Left colon (tissue), 2 donors: Measurements from ENCODE around the gene SERTAD1. TPM values are rescaled to one million over a fixed set of nuclear protein-coding genes. Genes with fewer than 3 reads are reported as not detected.
"Not testable (repeated sequence)": the region's sequence is repeated elsewhere in the genome, so short reads cannot be mapped to it uniquely, and the experiment has no call there.

ENCODE experiments used
- ATAC-seq: fragments of 200-7000 bp; cut with Tn5 transposase; one replicate; pipeline ENCODE4 v1.9.1; 2020; ENCODE audit warnings: mild to moderate bottlenecking, moderate library complexity
- DNase-seq, 2 donors: peaks; one replicate each; pipeline ENCODE4 v3.0.0-alpha.2; 2020
- intact Hi-C, 2 donors: fragments of 100-400 bp; cut with DNase I in 1 of 2; cut with micrococcal nuclease in 1 of 2; formaldehyde crosslinking; loops; one replicate each; pipeline versions ENCODE4 v1.11.2 to v1.14.0; 2022; cut with DNase I, micrococcal nuclease
- total RNA-seq, 2 donors: library from RNA; stranded (reverse); fragmentation: NEBNext Ultra II Directional; extraction: Animal tissue kit (Norgen Biotek cat#: 25700); gene quantifications; one replicate each; pipeline ENCODE4 v1.2.1, GENCODE V29; 2021
- donor health status: DM: no; HTN: no; CAD: no.
- donor health status: DM: yes; HTN: yes; CAD: no.

The SERTAD1 gene
- total RNA-seq, 2 donors from 2014 or later = 12.5 to 17.9 TPM

GRCh38 chr19:40457048-40457447 lies 31.3 kb upstream of the SERTAD1 start:
- DNase-seq (no peak), ATAC-seq (no peak)
- intact Hi-C loops = no loop called here

GRCh38 chr19:40453943-40454342 lies 28.2 kb upstream of the SERTAD1 start:
- intact Hi-C loops, ATAC-seq, DNase-seq: not testable (repeated sequence)

- no peak for DNase-seq
- ATAC-seq = no peak
- intact Hi-C loops = no loop called here
Observed at GRCh38 chr19:40453151-40453735, 27.5 kb upstream of the SERTAD1 start.

- ATAC-seq (no peak), DNase-seq (no peak)
- intact Hi-C loops = no loop called here
Observed at GRCh38 chr19:40452016-40452415, 26.2 kb upstream of the SERTAD1 start.

- DNase-seq (no peak), ATAC-seq (no peak)
- intact Hi-C loops = no loop called here
Observed at GRCh38 chr19:40450664-40451063, 24.9 kb upstream of the SERTAD1 start.

- DNase-seq (no peak), ATAC-seq (no peak)
- intact Hi-C loops = no loop called here
Observed at GRCh38 chr19:40449506-40449905, 23.7 kb upstream of the SERTAD1 start.

GRCh38 chr19:40446263-40446784 lies 20.5 kb upstream of the SERTAD1 start:
- intact Hi-C loops = no loop called here
- DNase-seq (no peak), ATAC-seq (no peak)

GRCh38 chr19:40445780-40446262 lies 20.0 kb upstream of the SERTAD1 start:
- peak; percentile 19 for ATAC-seq
- intact Hi-C loops = no loop called here
- peak; percentile 61 to 73 for DNase-seq

- ATAC-seq (no peak), DNase-seq (no peak)
- intact Hi-C loops = no loop called here
Observed at GRCh38 chr19:40444825-40445312, 19.1 kb upstream of the SERTAD1 start.

GRCh38 chr19:40444000-40444824 lies 18.4 kb upstream of the SERTAD1 start, which contains the start of gene SERTAD3:
TSS of gene SERTAD3 (minus strand) at chr19:40444335. CDS start at chr19:40442080, 2,255 bp downstream.
- intact Hi-C loops = no loop called here
- ATAC-seq (peak; percentile 76), DNase-seq (peak; percentile 96 to 99)

GRCh38 chr19:40443131-40443999 lies 17.6 kb upstream of the SERTAD1 start:
- intact Hi-C loops = no loop called here
- ATAC-seq (peak; percentile 77), DNase-seq (peak; percentile 100)

- intact Hi-C loops = no loop called here
- DNase-seq (no peak), ATAC-seq (no peak)
Observed at GRCh38 chr19:40442328-40443130, 16.7 kb upstream of the SERTAD1 start.

GRCh38 chr19:40441719-40442253 lies 16.0 kb upstream of the SERTAD1 start:
- ATAC-seq = no peak
- intact Hi-C loops = no loop called here
- DNase-seq = no peak

GRCh38 chr19:40438284-40438683 lies 12.5 kb upstream of the SERTAD1 start:
- ATAC-seq = no peak
- intact Hi-C loops = no loop called here
- DNase-seq = no peak

GRCh38 chr19:40433391-40434216 lies 7.8 kb upstream of the SERTAD1 start:
- intact Hi-C loops = no loop called here
- ATAC-seq (peak; percentile 96), DNase-seq (peak; percentile 88 to 93)

GRCh38 chr19:40432760-40433159 lies 7.0 kb upstream of the SERTAD1 start:
- intact Hi-C loops, ATAC-seq, DNase-seq: not testable (repeated sequence)

- intact Hi-C loops = no loop called here
- ATAC-seq = no peak
- DNase-seq = no peak
Observed at GRCh38 chr19:40431698-40432097, 5.9 kb upstream of the SERTAD1 start.
